ENCODE data around the gene BLOC1S4.

Gene BLOC1S4

GRCh38 chr4:6761649-6762615 lies 46.0 kb downstream of the BLOC1S4 start:
- no peak for DNase-seq (ENCODE audit: low read depth in 1 of 2, low spot score in 1 of 2)

- DNase-seq (ENCODE audit: low read depth in 1 of 2, low spot score in 1 of 2), result no peak
These were observed 47.4 kb downstream of the BLOC1S4 start for GRCh38 chr4:6763330-6763851.

- no peak for DNase-seq (ENCODE audit: low read depth in 1 of 2, low spot score in 1 of 2)
These were observed 49.1 kb downstream of the BLOC1S4 start for GRCh38 chr4:6764976-6765620.

- DNase-seq (ENCODE audit: low read depth in 1 of 2, low spot score in 1 of 2), result no peak
These were observed 49.7 kb downstream of the BLOC1S4 start for GRCh38 chr4:6765703-6766102.

Measured in activated CD4-positive, alpha-beta T cell treated with anti-CD3 and anti-CD28 coated beads, Interleukin-2, amount 50 U/mL, for 24 hours (primary cell).